ENCODE results near the gene PAF1. TPM values are rescaled to one million over a fixed set of nuclear protein-coding genes. Genes with fewer than 3 reads are reported as not detected.

The PAF1 gene
- polyA plus RNA-seq (2013, experiment 1 of 2) = 36.9 TPM
- polyA plus RNA-seq (2013, experiment 2 of 2) = 36.2 TPM

- no peak within 1 kb of the TSS for H3K23ac ChIP-seq (ENCODE audit: low read length)
- DNase-seq = peak; percentile 100
- WGBS (ENCODE audit: extremely low coverage, insufficient coverage, low lambda C conversion rate) = no CpG with 5 or more reads among the region's 60 CpGs
Observed at GRCh38 chr19:39390751-39391437, at the start of gene PAF1, which contains the start of gene MED29. PAF1 (minus strand) TSS chr19:39391106; CDS start chr19:39390864, 242 bp downstream. MED29 (plus strand) TSS chr19:39391378; CDS start chr19:39391423, 45 bp downstream.

GRCh38 chr19:39438270-39438934, 47.5 kb upstream of the PAF1 start:
- no peak overlapping the region for H3K18ac ChIP-seq (ENCODE audit: low read length)

More at GRCh38 chr19:39390751-39391437, at the start of gene PAF1, which contains the start of gene MED29:
- Histone ChIP-seq H3K4ac (ENCODE audit: low read depth, low read length) (no peak within 1 kb of the TSS), H4K5ac (ENCODE audit: low read length) (peak within 1 kb of the TSS; percentile 38), H3K18ac (ENCODE audit: low read length) (no peak within 1 kb of the TSS), H3K79me2 (ENCODE audit: control insufficient read depth, insufficient read depth, low read length) (peaks cover 9% of the 10 kb centered on the region), H2BK120ac (ENCODE audit: low read depth, low read length) (no peak within 1 kb of the TSS), H4K8ac (ENCODE audit: low read depth, low read length) (no peak within 1 kb of the TSS), H3K4me1 (ENCODE audit: control insufficient read depth, low read depth, low read length) (peaks cover 2% of the 10 kb centered on the region), H3K9ac (ENCODE audit: low read length) (peak within 1 kb of the TSS; percentile 81), H3K36me3 (ENCODE audit: control insufficient read depth, insufficient read depth, low read length) (peaks cover 1% of the 10 kb centered on the region), H3K56ac (ENCODE audit: low read length) (peak within 1 kb of the TSS; percentile 92), H3K4me3 (ENCODE audit: low read length) (peak within 1 kb of the TSS; percentile 80), H2BK5ac (ENCODE audit: low read length) (peak within 1 kb of the TSS; percentile 75), H3K27me3 (ENCODE audit: insufficient read depth, low read length, poor library complexity) (no peaks in the 10 kb centered on the region), H2BK15ac (replicated peaks; ENCODE audit: low read depth) (no peak within 1 kb of the TSS), H3K79me1 (ENCODE audit: low read length) (peaks cover 13% of the 10 kb centered on the region), H3K4me2 (ENCODE audit: low read length) (peak within 1 kb of the TSS; percentile 75), H3K27ac (ENCODE audit: low read depth, low read length) (peak within 1 kb of the TSS; percentile 75), H2AK5ac (ENCODE audit: low read length) (no peak within 1 kb of the TSS)

GRCh38 chr19:39436350-39436716, 45.4 kb upstream of the PAF1 start:
- peak overlapping the region; percentile 88 for H3K27ac ChIP-seq (ENCODE audit: low read depth, low read length)
- H3K27me3 ChIP-seq (ENCODE audit: insufficient read depth, low read length, poor library complexity) = no peaks in the 10 kb centered on the region
- H2BK15ac ChIP-seq (replicated peaks; ENCODE audit: low read depth) = no peak overlapping the region
- H3K79me1 ChIP-seq (ENCODE audit: low read length) = peaks cover 16% of the 10 kb centered on the region
- H3K56ac ChIP-seq (ENCODE audit: low read length) = peak overlapping the region; percentile 91
- peak overlapping the region; percentile 66 for H3K4me3 ChIP-seq (ENCODE audit: low read length)
- peak overlapping the region; percentile 79 for H4K5ac ChIP-seq (ENCODE audit: low read length)
- peaks cover 25% of the 10 kb centered on the region for H3K79me2 ChIP-seq (ENCODE audit: control insufficient read depth, insufficient read depth, low read length)
- H3K23ac ChIP-seq (ENCODE audit: low read length) = no peak overlapping the region
- H2BK120ac ChIP-seq (ENCODE audit: low read depth, low read length) = peak overlapping the region; percentile 7
- WGBS (ENCODE audit: extremely low coverage, insufficient coverage, low lambda C conversion rate) = no CpG with 5 or more reads among the region's 2 CpGs
- H4K8ac ChIP-seq (ENCODE audit: low read depth, low read length) = no peak overlapping the region
- H3K4me2 ChIP-seq (ENCODE audit: low read length) = peak overlapping the region; percentile 88
- H2AK5ac ChIP-seq (ENCODE audit: low read length) = peak overlapping the region; percentile 28
- H3K4me1 ChIP-seq (ENCODE audit: control insufficient read depth, low read depth, low read length) = peaks cover 9% of the 10 kb centered on the region
- peak overlapping the region; percentile 77 for H3K9ac ChIP-seq (ENCODE audit: low read length)
- H3K36me3 ChIP-seq (ENCODE audit: control insufficient read depth, insufficient read depth, low read length) = peaks cover 21% of the 10 kb centered on the region
- peak overlapping the region; percentile 78 for H3K18ac ChIP-seq (ENCODE audit: low read length)
- no peak for DNase-seq
- no peak overlapping the region for H2BK5ac ChIP-seq (ENCODE audit: low read length)
- H3K4ac ChIP-seq (ENCODE audit: low read depth, low read length) = peak overlapping the region; percentile 91

More at GRCh38 chr19:39438270-39438934, 47.5 kb upstream of the PAF1 start:
- no peak overlapping the region for H3K23ac ChIP-seq (ENCODE audit: low read length)
- H3K27ac ChIP-seq (ENCODE audit: low read depth, low read length) = no peak overlapping the region
- no peak overlapping the region for H3K4ac ChIP-seq (ENCODE audit: low read depth, low read length)
- H3K79me1 ChIP-seq (ENCODE audit: low read length) = peaks cover 11% of the 10 kb centered on the region
- WGBS (ENCODE audit: extremely low coverage, insufficient coverage, low lambda C conversion rate) = no CpG with 5 or more reads among the region's 9 CpGs
- peaks cover 11% of the 10 kb centered on the region for H3K36me3 ChIP-seq (ENCODE audit: control insufficient read depth, insufficient read depth, low read length)
- H3K9ac ChIP-seq (ENCODE audit: low read length) = no peak overlapping the region
- H3K4me2 ChIP-seq (ENCODE audit: low read length) = no peak overlapping the region
- no peak overlapping the region for H4K5ac ChIP-seq (ENCODE audit: low read length)
- no peak overlapping the region for H2BK120ac ChIP-seq (ENCODE audit: low read depth, low read length)
- no peak overlapping the region for H2AK5ac ChIP-seq (ENCODE audit: low read length)
- no peaks in the 10 kb centered on the region for H3K27me3 ChIP-seq (ENCODE audit: insufficient read depth, low read length, poor library complexity)
- H3K79me2 ChIP-seq (ENCODE audit: control insufficient read depth, insufficient read depth, low read length) = peaks cover 23% of the 10 kb centered on the region
- H3K56ac ChIP-seq (ENCODE audit: low read length) = no peak overlapping the region
- H2BK15ac ChIP-seq (replicated peaks; ENCODE audit: low read depth) = no peak overlapping the region
- H3K4me3 ChIP-seq (ENCODE audit: low read length) = no peak overlapping the region
- no peak overlapping the region for H4K8ac ChIP-seq (ENCODE audit: low read depth, low read length)
- H2BK5ac ChIP-seq (ENCODE audit: low read length) = no peak overlapping the region
- DNase-seq = peak; percentile 71
- H3K4me1 ChIP-seq (ENCODE audit: control insufficient read depth, low read depth, low read length) = peaks cover 9% of the 10 kb centered on the region

GRCh38 chr19:39435499-39436349, 44.8 kb upstream of the PAF1 start, which contains the start of gene RPS16:
RPS16 (minus strand) TSS chr19:39435949; CDS start chr19:39435895, 54 bp downstream.
- H2BK15ac ChIP-seq (replicated peaks; ENCODE audit: low read depth) = no peak within 1 kb of the TSS
- H3K18ac ChIP-seq (ENCODE audit: low read length) = peak within 1 kb of the TSS; percentile 78
- peaks cover 16% of the 10 kb centered on the region for H3K79me1 ChIP-seq (ENCODE audit: low read length)
- H4K5ac ChIP-seq (ENCODE audit: low read length) = peak within 1 kb of the TSS; percentile 79
- no CpG with 5 or more reads among the region's 61 CpGs for WGBS (ENCODE audit: extremely low coverage, insufficient coverage, low lambda C conversion rate)
- peak within 1 kb of the TSS; percentile 88 for H3K4me2 ChIP-seq (ENCODE audit: low read length)
- peak within 1 kb of the TSS; percentile 98 for H2AK5ac ChIP-seq (ENCODE audit: low read length)
- H3K56ac ChIP-seq (ENCODE audit: low read length) = peak within 1 kb of the TSS; percentile 100
- H3K36me3 ChIP-seq (ENCODE audit: control insufficient read depth, insufficient read depth, low read length) = peaks cover 21% of the 10 kb centered on the region
- H3K4me3 ChIP-seq (ENCODE audit: low read length) = peak within 1 kb of the TSS; percentile 97
- peak within 1 kb of the TSS; percentile 91 for H3K4ac ChIP-seq (ENCODE audit: low read depth, low read length)
- H2BK120ac ChIP-seq (ENCODE audit: low read depth, low read length) = peak within 1 kb of the TSS; percentile 7
- no peaks in the 10 kb centered on the region for H3K27me3 ChIP-seq (ENCODE audit: insufficient read depth, low read length, poor library complexity)
- peak within 1 kb of the TSS; percentile 99 for H3K9ac ChIP-seq (ENCODE audit: low read length)
- no peak within 1 kb of the TSS for H4K8ac ChIP-seq (ENCODE audit: low read depth, low read length)
- peak within 1 kb of the TSS; percentile 85 for H3K23ac ChIP-seq (ENCODE audit: low read length)
- H3K27ac ChIP-seq (ENCODE audit: low read depth, low read length) = peak within 1 kb of the TSS; percentile 88
- H3K79me2 ChIP-seq (ENCODE audit: control insufficient read depth, insufficient read depth, low read length) = peaks cover 25% of the 10 kb centered on the region
- H3K4me1 ChIP-seq (ENCODE audit: control insufficient read depth, low read depth, low read length) = peaks cover 11% of the 10 kb centered on the region
- DNase-seq = peak; percentile 98
- peak within 1 kb of the TSS; percentile 92 for H2BK5ac ChIP-seq (ENCODE audit: low read length)
